NCI-H1436 (cell line): ENCODE results near the gene SERPINB3.
"Not testable (repeated sequence)": the region's sequence is repeated elsewhere in the genome, so short reads cannot be mapped to it uniquely, and the experiment has no call there.

Experiments
- DNase-seq: peaks from one replicate; lab custom pipeline; 2025; lab: John Stamatoyannopoulos, UW

The SERPINB3 gene

GRCh38 chr18:63646936-63647335 is 14.8 kb downstream of the SERPINB3 start:
- no peak for DNase-seq

GRCh38 chr18:63644694-63645093 is 17.0 kb downstream of the SERPINB3 start:
- DNase-seq, result not testable (repeated sequence)

GRCh38 chr18:63644142-63644541 is 17.6 kb downstream of the SERPINB3 start, which contains the start of gene SERPINB4:
TSS of gene SERPINB4 (minus strand) at chr18:63644256. CDS start at chr18:63643577, 679 bp downstream.
- not testable (repeated sequence) for DNase-seq

- DNase-seq, result not testable (repeated sequence)
These were observed 18.9 kb downstream of the SERPINB3 start for GRCh38 chr18:63642668-63643356.

GRCh38 chr18:63641157-63641680 is 20.5 kb downstream of the SERPINB3 start:
- DNase-seq, result not testable (repeated sequence)

- no peak for DNase-seq
These were observed 24.0 kb downstream of the SERPINB3 start for GRCh38 chr18:63637703-63638102.

- DNase-seq, result no peak
These were observed 33.9 kb downstream of the SERPINB3 start for GRCh38 chr18:63627819-63628218.

- DNase-seq, result no peak
These were observed 35.3 kb downstream of the SERPINB3 start for GRCh38 chr18:63626431-63626830.

- DNase-seq, result no peak
These were observed 36.8 kb downstream of the SERPINB3 start for GRCh38 chr18:63624863-63625262.

- no peak for DNase-seq
These were observed 42.0 kb downstream of the SERPINB3 start for GRCh38 chr18:63619661-63620060.

- DNase-seq, result no peak
These were observed 43.8 kb downstream of the SERPINB3 start for GRCh38 chr18:63617915-63618234.

GRCh38 chr18:63617049-63617914 is 44.4 kb downstream of the SERPINB3 start:
- peak; percentile 46 for DNase-seq

GRCh38 chr18:63613420-63613819 is 48.3 kb downstream of the SERPINB3 start:
- DNase-seq, result no peak

GRCh38 chr18:63606526-63606925 is 55.2 kb downstream of the SERPINB3 start:
- DNase-seq, result no peak
